HuH-7 (cell line): ENCODE measurements around the gene PIM1.
"Not testable (repeated sequence)": the region's sequence is repeated elsewhere in the genome, so short reads cannot be mapped to it uniquely, and the experiment has no call there.

Source experiments
- DNase-seq: peaks from one replicate; pipeline ENCODE4 v3.0.0; 2011; ENCODE audit warnings: low spot score

PIM1 gene

DNA sequence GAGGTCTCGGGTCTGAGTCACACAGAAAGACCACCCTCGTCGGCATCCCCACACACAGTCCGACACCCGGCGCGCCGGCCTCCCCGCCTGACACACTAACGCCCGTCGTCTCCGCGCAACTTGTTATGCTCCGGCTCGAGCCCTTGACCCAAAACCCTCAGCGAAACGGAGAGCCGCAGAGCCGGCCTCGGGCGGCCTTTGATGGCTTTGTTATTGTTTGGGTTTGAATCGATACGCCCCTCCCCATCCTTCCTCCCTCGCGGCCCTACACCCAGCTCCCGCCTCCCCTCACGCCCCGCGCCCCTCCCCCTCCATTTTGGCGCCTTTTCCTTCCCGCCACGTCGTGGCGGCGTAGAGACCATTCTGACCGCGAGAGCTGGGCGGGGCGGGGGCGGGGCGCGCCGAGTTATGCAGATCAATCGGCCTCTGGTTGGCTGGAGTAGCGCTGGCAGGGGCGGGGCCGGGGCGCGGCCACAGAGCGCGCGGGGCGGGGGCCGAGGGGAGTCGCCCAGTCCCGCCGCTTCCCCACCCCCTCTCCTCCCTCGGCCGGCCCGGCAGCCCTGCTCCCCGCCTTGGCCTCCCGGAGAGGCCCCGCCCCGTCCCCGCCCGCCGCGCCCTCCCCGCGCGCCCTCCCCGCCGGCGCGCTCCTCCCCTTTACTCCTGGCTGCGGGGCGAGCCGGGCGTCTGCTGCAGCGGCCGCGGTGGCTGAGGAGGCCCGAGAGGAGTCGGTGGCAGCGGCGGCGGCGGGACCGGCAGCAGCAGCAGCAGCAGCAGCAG, at the start of gene PIM1:
PIM1 (plus strand) TSS at position 657 of the 777 bp plus-strand sequence. CDS start 424 bp downstream, outside the sequence.
- DNase-seq: peak; percentile 89

DNA sequence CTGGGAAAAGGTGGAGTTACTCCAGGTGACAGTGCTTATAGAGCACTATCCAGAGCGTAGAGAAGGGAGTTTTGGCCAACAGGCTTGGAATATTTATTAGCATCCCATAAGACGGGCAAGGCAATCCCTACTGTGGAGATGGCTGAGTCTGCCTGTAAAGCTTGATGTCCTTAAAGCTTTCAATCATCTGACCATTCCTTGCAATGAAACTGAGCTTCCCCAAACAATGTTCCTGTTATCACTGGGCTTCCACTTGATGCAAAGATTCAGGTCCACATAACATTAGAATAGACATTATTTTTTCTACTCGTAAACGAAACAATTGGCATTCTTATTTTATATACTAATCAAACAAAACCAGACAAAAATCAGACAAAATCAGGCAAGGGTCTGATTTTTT, 48.4 kb upstream of the PIM1 start:
- DNase-seq: no peak

DNA sequence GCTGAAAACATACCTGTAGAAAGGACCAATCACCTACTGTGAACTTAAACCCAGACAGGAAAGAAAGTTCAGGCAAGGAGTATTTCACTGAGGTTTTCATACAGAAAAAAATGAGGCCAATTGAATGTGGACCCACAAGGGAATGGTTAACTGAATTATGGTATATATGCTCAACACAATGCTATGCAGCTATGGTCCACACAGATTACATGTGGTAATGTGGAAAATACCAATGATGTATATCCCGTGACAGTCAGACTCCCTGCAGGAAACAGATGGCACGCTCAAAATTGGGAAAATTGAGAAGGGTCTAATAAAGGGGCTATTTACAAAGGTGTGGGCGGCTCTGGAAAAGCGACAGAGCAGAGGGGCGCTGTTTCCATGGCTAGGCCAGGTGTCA, 47.1 kb upstream of the PIM1 start:
- DNase-seq: no peak

DNA sequence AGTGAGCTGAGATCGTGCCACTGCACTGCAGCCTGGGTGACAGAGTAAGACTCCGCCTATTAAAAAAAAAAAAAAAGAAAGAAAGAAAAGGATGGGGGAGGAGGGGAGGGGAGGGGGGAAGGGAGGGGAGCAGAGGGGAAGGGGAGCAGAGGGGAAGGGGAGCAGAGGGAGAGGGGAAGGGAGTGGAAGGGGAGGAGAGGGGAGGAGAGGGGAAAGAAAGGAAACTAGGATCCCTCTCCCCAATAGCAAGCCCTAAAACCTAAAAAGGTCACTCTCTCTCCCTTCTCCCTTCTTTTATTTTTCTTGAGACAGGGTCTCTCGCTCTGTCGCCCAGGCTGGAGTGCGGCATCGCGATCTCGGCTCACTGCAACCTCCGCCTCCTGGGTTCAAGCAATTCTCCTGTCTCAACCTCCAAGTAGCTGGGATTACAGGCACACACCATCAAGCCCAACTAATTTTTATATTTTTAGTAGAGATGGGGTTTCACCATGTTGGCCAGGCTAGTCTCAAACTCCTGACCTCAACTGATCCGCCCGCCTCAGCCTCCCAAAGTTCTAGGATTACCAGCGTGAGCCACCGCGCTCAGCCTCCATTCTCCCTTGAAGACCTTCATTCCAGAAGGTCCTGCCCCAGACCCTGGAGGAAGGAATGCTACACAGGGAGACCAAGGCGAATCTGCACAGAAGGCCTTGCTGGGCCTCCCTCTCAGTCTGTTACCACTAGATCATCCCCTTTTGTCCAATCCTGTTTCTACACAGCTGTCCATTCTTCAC, 45.8 kb upstream of the PIM1 start:
- DNase-seq: no peak

DNA sequence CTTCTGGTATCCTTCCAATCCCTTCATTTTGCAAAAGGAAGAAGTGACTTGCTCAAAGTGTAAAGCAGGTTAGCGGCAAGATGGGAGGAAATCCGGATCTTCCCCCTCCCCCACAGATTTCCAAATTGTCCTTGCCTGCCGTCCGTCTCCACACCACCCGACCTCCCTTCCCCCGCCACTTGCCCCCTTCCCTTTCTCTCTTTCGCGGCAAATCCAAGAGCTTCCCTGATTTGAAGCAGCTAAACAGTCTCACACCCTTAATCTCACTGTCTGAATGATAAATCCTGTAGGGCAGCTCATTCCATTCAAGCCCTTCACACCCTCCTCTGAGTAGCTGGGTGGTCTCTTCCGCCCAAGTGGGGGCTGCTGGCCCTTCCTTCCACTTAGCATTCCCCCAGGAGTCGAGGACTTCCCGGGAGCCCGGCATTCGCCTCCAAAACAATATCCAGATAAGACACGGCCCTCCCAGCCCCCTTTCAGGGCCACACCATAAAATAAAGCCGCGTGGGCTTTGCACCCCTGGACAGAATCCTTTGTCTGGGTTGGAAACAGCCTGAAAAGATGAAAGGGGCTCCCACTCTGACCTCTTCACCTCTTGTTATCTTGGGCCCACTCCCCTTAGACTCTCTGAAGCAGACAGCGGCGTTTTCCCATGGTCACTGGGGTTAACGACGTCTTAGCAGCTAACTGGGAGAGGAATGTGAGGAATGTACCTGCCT, 44.0 kb upstream of the PIM1 start:
- DNase-seq: no peak

DNA sequence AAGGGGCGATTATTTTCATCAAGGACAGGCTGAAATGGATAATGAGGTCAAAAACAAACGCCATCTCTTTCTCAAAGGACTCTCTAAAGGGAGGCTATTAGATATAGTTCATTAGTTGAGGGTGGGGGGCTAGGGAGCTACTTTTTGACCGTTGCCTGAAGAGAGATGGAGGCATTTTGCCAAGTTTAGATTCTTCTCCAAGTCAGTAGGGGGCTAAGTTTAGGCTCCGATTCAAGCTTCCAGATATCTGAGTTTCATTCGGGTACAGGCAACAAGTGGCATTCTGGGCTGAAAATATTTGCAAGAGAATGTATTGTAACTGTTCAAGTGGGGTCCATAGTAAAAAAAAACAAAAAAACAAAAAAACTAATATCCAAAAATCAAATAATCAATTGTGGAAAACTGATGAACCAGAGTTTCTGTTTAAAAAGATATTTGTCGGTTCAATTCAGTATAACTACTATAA, 43.4 kb upstream of the PIM1 start:
- no peak for DNase-seq

DNA sequence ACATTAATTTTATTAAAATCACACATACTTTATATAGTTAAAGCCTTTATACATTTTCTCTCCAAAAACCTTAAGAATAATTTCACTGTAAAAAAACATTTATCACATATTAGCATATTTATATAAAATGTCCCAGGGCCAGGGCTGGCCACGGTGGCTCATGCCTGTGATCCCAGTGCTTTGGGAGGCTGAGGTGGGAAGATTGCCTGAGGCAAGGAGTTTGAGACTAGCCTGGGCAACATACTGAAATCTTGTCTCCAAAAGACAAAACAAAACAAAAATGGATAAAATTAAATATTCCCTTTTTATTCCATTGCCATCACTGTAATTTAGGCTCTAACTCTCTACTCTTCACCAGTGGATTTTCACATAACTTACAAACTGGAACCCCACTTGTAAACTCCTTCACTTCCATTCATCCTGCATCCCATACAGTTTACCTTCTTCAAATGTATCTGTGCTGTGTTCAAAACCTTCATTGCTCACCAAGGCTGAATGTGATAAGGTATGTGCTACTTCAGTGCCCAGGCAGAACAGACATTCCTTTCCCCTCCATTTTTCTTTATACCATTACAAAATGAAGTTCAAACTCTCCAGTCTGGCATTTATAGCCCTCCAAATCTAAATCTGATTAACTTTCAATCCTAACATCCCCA, 42.9 kb upstream of the PIM1 start:
- no peak for DNase-seq

DNA sequence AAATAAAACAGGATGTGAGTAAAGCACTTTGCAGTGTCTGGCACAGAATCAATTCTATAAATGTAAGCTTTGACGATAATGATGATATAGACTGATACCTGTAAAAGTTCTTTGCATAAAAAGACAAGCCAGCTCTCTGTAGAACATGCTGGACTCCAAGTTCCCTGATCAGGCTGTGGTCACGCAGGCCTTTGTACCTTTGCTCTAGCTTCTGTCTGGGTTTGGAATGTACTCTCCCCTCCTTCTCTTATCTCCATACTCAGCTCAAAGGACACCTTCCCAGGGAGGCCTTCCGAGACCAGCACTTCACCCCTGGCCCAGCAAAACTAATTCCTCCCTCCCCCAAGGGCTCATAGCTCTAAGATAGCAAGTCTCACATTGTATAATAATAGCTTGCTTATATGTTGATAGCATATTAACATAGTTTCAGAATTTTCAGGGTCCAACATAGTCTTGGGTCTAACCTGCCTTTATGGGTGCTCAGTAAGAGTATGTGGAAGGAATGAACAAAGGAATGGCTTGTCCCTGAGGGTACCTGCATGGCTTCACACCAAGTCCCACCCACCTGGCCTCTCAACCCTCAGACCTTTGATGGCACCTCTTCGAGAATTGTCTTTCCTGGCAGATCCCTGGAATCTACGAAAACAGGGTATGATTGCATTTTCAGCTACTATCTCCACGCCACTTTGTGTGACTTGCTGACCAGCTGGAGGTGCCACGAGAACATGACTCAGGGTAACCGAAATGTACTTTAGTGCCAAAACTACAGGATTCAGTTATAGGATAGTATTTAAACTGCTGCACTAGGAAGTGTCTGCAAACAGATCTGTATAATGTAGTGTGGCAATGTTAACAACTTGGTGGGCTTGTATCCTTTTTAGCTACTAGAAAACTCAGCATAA, 41.7 kb upstream of the PIM1 start:
- DNase-seq: no peak

DNA sequence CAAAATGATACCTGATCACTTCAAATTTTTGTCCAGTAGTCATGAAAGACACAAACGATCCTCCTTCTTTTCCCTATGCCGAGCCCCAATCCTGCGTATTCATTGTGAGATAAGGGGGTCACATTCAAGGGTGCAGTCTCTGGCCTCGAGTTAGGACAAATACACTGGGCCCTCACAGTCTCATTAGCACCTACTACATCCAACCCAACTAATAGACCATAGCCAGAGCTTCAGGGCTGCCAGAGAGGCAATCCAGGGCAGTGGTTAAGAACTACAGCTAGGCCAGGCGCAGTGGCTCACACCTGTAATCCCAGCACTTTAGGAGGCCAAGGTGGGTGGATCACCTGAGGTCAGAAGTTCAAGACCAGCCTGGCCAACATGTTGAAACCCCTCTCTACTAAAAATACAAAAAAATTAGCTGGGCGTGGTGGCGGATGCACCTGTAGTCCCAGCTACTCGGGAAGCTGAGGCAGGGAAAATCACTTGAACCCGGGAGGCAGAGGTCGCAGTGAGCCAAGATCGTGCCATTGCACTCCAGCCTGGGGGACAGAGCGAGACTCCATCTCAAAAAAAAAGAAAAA, 41.0 kb upstream of the PIM1 start:
- not testable (repeated sequence) for DNase-seq

DNA sequence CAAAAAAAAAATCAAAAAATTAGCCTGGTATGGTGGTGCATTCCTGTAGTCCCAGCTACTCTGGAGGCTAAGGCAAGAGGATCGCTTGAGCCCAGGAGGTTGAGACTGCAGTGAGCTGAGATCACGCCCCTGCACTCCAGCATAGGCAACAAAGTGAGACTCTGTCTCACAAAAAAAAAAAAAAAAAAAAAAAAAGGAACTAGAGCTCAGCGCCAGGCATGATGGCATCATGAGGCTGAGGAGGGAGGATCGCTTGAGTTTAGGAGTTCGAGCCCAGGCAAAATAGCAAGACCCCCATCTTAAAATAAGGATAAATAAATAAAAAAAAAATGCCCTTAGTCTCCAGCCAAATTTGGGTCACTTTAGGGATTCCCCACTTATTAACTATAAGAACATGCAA, 40.4 kb upstream of the PIM1 start:
- DNase-seq: no peak

DNA sequence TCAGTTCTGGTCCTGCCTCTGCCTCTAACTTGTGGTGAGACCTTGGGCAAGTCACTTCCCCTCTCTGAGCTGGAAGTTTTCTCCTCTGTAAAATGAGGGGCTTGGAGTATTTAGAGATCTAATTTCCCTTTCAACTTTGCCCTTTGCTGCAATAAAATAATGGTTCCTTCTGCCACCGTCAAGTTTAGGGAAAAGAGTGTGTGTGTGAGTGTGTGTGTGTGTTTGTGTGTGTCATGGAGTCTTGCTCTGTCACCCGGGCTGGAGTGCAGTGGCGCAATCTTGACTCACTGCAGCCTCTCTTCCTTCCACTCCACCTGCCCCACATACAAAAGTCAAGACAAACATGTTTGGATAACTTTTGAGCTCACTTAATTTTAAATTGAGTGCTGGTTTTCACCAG, 39.2 kb upstream of the PIM1 start:
- DNase-seq: no peak

DNA sequence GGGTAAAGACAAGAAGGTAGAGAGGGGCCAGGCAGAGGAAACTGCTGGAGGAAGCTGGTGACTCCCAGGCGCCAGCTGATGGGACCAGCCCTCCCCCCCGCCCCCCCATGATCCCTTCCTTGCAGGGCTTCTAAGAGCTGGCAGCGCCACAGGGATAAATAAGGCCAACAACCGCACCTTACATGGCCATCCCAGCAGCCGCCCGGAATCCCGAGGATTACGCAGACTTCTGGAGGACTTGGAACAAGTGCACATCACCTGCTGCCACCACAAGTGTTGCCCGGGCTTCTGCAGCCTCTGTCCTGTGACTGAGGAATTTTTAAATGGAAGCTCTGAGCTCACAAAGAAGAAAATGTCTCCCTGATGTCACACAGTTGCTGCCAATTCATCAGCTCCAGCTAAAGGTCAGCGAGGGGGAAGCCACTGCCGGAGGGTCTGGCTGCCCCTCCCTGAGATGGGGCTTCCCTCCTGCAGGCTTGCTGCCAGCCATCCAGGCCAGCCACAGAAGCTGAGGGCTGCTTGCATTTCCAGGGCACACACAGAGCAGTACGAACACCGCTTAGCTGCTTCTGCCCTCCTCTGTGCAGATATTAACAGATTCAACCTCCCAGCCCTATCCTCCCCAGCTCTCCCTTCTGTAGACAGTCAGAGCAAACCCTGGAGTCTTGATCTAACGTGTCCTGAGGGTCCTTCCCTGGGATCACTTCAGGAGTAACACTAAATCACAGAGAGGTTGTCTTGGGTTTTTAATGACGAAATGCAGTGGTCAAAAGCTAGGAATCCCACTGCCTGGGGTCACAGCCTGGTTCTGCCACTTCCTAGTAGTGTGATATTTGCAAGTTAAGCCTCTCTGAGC, 38.6 kb upstream of the PIM1 start:
- DNase-seq: no peak

DNA sequence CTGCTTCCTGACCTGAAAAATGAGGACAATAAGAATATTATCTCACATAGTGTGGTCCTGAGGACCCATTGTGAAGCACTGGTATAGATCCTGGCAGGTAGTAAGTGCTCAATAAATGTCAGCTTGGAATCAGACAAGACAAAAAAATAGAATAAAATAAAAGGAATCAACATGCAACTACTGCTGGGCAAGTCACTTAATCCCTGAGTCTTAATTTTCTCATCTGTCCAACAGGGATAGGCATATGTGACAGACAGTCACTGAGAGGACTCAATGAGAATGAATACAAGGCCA, 38.0 kb upstream of the PIM1 start:
- DNase-seq: no peak

DNA sequence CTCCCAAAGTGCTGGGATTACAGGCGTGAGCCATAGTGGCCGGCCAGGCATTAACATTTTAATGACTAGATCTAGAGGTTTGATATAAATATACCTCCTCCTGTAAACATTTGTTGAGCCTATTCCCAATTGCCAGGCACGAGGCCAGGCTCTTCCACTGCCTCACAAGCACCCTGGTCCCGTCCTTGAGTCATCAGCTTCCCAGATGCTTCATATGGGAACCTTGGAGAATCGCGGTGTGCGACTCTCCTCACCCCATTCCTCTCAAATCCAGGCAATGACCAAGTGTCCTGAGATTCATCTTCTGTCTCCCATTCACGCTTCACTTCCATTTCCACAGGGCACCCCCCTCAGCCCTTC, 35.9 kb upstream of the PIM1 start:
- no peak for DNase-seq

DNA sequence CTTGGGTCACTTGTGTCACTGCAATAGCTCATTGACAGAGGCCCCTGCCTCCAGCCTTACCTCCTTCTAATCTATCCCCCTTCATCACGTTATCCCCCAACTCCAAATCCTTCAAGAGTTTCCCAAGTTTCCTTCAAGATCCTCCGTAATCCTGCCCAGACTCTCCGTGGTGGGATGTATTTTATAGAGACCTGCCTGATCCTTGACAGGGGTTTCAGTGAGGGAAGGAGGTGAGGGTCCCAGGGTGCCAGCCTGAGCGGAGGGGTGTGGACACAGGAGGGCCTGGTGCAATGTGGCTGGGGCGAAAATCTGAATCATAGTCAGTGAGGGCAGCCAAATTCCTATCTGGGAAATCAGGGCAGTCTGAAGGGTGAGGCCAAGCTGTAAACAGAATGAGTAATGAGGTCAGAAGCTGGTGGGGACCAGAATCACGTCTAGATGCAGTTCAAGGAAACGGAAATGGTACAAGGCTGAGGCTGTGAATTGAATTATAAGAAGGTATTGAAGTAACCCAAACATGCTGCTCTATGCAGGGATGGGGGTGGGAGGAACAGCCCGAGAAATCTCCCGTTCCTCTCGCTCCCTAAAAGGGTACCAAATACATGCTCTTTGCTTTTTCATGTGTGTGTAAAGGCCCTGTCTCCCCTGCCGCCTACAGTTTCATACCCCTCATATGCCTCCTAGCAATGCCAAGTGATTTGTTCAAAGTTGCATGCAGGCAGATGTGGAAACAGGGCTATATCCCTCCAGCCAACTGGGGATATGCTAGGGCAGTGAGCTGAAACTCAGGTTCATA, 35.4 kb upstream of the PIM1 start:
- DNase-seq: no peak

DNA sequence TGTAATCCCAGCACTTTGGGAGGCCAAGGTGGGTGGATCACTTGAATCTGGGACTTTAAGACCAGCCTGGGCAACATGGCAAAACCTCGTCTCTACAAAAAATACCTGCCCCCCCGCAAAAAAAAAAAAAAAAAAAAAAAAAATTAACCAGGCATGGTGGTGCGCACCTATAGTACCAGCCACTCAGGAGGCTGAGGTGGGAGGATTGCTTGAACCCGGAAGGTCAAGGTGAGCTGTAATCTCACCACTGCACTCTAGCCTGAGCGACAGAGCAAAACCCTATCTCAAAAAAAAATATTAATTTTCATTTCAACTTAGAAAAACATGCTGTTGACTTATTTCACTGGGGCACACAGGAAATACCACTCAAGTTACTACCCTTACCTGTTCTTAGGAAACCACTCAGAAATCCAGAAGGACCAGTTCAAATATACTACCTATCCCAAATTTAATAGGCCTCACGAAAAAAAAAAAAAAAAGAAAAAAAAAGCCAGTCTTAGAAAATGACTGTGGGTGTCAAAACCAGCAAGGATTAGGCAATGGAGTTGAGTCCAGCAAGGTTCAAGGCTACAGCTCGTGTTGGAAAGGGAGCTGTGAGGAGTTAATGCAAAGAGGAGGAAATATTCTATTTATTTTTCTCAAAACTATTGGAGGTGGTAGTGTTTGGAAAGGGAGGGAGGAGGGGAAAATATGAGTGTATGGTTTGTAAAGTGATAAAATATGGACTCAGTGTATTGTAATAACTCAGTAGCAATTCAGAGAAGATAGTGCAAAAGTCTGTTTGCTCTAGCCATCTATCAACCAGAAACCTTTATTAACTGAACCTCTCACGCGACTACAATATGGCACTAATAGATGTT, 33.9 kb upstream of the PIM1 start:
- no peak for DNase-seq

DNA sequence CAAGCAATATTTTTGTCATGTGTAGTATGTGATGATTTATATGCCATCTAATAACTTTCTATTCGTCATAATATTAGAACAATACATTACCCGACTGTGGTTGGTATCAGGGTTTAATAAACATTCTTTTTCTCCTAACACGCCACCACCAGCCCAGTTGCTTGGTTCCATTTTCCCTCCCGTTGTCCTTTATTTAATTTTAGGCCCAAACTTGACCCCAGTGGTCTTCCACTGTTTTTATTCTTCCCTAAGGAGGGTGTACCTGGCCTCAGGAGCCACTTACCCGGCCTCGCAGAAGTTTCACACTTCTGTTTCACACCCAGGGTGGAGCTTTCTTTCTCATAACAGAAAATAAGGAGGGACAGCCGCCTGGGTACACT, 33.1 kb upstream of the PIM1 start:
- DNase-seq: no peak
